ENCODE results near the gene TRAPPC14. TPM values are rescaled to one million over a fixed set of nuclear protein-coding genes. Genes with fewer than 3 reads are reported as not detected.

The TRAPPC14 gene
- total RNA-seq, 4 donors from 2014 or later: 6.9 to 36.9 (median 12.7) TPM

DNA sequence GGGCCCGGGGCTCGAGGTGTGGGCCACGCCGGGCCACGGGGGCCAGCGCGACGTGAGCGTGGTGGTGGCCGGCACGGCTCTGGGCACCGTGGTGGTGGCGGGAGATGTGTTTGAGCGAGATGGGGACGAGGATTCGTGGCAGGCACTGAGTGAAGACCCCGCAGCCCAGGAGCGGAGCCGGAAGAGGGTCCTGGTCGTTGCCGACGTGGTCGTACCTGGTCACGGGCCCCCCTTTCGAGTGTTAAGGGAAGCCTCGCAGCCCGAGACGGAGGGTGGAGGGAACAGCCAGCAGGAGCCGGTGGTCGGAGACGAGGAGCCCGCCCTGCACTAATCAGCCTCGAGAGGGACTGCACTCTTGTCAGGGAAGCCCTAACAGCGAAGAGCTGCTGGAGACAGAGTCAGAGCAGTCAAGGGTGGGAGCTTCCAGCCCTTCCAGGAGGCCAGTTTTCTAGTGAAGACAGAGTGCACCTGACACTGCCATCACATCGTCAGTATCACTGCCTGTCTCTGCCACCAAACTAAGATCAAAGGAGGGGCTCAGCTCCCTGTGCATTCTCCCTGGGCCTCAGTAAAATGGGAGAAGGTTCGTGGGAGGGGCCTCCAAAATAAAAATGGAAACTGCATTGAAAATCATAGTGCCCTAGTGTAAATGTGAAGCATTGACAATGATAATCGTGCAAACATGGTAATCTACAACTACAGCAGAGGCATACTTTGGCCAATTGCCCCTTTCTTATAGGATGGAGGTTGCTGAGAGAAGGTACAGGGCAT is 30.5 kb downstream of the TRAPPC14 start:
- TF ChIP-seq EP300 (IDR thresholded peaks at IDR 0.05) (no peak), CTCF (IDR thresholded peaks at IDR 0.05) (peak in 1 of 5 experiments; percentile 10)
- WGBS, 2 donors: 2 to 3% methylated on average over 21 of the region's 37 CpGs
- peaks cover 0 to 50% (median 19%) of the 10 kb centered on the region in 4 donors for H3K4me1 ChIP-seq
- peaks cover 0 to 23% (median 0%) of the 10 kb centered on the region in 3 donors for H3K36me3 ChIP-seq
- peak overlapping the region; percentile 80 to 99 (median 96) for H3K27ac ChIP-seq
- H3K27me3 ChIP-seq: no peaks in the 10 kb centered on the region
- no peaks in the 10 kb centered on the region for H3K9me3 ChIP-seq
- peak overlapping the region; percentile 81 to 98 (median 90) for H3K4me3 ChIP-seq
- DNase-seq (ENCODE audit: low spot score in 2 of 2): no peak

GRCh38 chr7:100126931-100127865 is 31.3 kb downstream of the TRAPPC14 start, which contains the start of gene MBLAC1:
Gene MBLAC1, plus strand, starts transcription at chr7:100126967. Its CDS starts 429 bp downstream, at chr7:100127396.
- no peaks in the 10 kb centered on the region for H3K27me3 ChIP-seq
- DNase-seq (ENCODE audit: low spot score in 2 of 2): peak; percentile 83 to 93
- H3K36me3 ChIP-seq: peaks cover 0 to 32% (median 0%) of the 10 kb centered on the region in 3 donors
- H3K9me3 ChIP-seq: no peaks in the 10 kb centered on the region
- peak within 1 kb of the TSS; percentile 81 to 98 (median 90) for H3K4me3 ChIP-seq
- H3K4me1 ChIP-seq: peaks cover 0 to 47% (median 19%) of the 10 kb centered on the region in 4 donors
- peak within 1 kb of the TSS; percentile 80 to 99 (median 96) for H3K27ac ChIP-seq
- TF ChIP-seq EP300 (IDR thresholded peaks at IDR 0.05): peak; percentile 39 to 93
- TF ChIP-seq POLR2A (IDR thresholded peaks at IDR 0.05): no peak
- 0 to 1% methylated on average over 36 to 56 of the region's 85 CpGs for WGBS, 2 donors

- 13 to 24% methylated on average over 22 to 29 of the region's 29 CpGs for WGBS, 2 donors
Measured at GRCh38 chr7:100126239-100126930, 32.1 kb downstream of the TRAPPC14 start.

DNA sequence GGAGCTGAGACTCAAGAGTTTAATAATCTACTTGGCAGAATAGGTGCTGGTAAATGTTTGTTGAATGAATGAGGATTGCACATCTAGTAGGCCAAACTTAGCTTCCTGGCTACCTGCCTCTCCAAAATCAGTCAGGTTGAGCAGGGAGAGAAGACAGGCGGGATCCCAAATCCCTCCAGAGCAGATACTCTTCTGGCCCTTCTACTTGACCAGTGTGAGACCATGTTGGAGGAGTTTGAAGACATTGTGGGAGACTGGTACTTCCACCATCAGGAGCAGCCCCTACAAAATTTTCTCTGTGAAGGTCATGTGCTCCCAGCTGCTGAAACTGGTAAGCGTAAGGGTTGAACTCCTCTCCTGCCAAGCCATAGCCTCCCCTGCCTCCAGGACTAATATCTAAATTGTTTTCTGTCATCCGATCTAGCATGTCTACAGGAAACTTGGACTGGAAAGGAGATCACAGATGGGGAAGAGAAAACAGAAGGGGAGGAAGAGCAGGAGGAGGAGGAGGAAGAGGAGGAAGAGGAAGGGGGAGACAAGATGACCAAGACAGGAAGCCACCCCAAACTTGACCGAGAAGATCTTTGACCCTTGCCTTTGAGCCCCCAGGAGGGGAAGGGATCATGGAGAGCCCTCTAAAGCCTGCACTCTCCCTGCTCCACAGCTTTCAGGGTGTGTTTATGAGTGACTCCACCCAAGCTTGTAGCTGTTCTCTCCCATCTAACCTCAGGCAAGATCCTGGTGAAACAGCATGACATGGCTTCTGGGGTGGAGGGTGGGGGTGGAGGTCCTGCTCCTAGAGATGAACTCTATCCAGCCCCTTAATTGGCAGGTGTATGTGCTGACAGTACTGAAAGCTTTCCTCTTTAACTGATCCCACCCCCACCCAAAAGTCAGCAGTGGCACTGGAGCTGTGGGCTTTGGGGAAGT is 34.0 kb downstream of the TRAPPC14 start:
- no peaks in the 10 kb centered on the region for H3K27me3 ChIP-seq
- no peaks in the 10 kb centered on the region for H3K9me3 ChIP-seq
- H3K4me3 ChIP-seq: no peak overlapping the region
- peaks cover 0 to 34% (median 0%) of the 10 kb centered on the region in 3 donors for H3K36me3 ChIP-seq
- DNase-seq (ENCODE audit: low spot score in 2 of 2): no peak
- 71 to 77% methylated on average over 4 of the region's 4 CpGs for WGBS, 2 donors
- TF ChIP-seq POLR2A (IDR thresholded peaks at IDR 0.05) (no peak), EP300 (IDR thresholded peaks at IDR 0.05) (no peak), CTCF (IDR thresholded peaks at IDR 0.05) (no peak)
- peaks cover 0 to 44% (median 24%) of the 10 kb centered on the region in 4 donors for H3K4me1 ChIP-seq
- peak overlapping the region in 1 of 4 donors; percentile 25 for H3K27ac ChIP-seq

More at GRCh38 chr7:100126239-100126930, 32.1 kb downstream of the TRAPPC14 start:
- no peaks in the 10 kb centered on the region for H3K9me3 ChIP-seq
- H3K27ac ChIP-seq: peak overlapping the region; percentile 80 to 99 (median 96)
- peaks cover 0 to 34% (median 0%) of the 10 kb centered on the region in 3 donors for H3K36me3 ChIP-seq
- DNase-seq (ENCODE audit: low spot score in 2 of 2): no peak
- H3K27me3 ChIP-seq: no peaks in the 10 kb centered on the region
- TF ChIP-seq CTCF (IDR thresholded peaks at IDR 0.05) (no peak), EP300 (IDR thresholded peaks at IDR 0.05) (no peak)
- H3K4me1 ChIP-seq: peaks cover 0 to 44% (median 19%) of the 10 kb centered on the region in 4 donors
- peak overlapping the region; percentile 81 to 98 (median 90) for H3K4me3 ChIP-seq

Data from tibial nerve (tissue), 4 donors.